ENCODE measurements around the gene MEI1. TPM values are rescaled to one million over a fixed set of nuclear protein-coding genes. Genes with fewer than 3 reads are reported as not detected.

MEI1 gene
- total RNA-seq, 1 experiment from 2014 or later = 0.61 TPM

GRCh38 chr22:41766476-41766875 lies 67.2 kb downstream of the MEI1 start:
- Histone ChIP-seq H3K36me3 (ENCODE audit: low read depth) (no peaks in the 10 kb centered on the region), H3K4me2 (no peak overlapping the region), H2AFZ (no peak overlapping the region), H3K79me2 (ENCODE audit: low read depth) (no peaks in the 10 kb centered on the region), H3K4me1 (replicated peaks; ENCODE audit: insufficient read depth) (peaks cover 26% of the 10 kb centered on the region), H3F3A (ENCODE audit: insufficient read depth, low read depth) (peaks cover 22% of the 10 kb centered on the region), H3K9me3 (ENCODE audit: insufficient read depth, low read depth) (no peaks in the 10 kb centered on the region), H3K27ac (no peak overlapping the region), H3K9me2 (ENCODE audit: insufficient read depth) (no peaks in the 10 kb centered on the region), H3K27me3 (ENCODE audit: insufficient read depth, low read depth) (no peaks in the 10 kb centered on the region), H3K4me3 (no peak overlapping the region), H4K20me1 (ENCODE audit: insufficient read depth) (no peaks in the 10 kb centered on the region)
- no peak for DNase-seq
- CTCF ChIA-PET = interaction anchor here (0.6 to 0.7 kb wide), 2 partner anchors 27 to 53 kb away, joined by 3 to 7 read pairs; no protein-coding TSS in a partner anchor
- intact Hi-C loops (cut with micrococcal nuclease; ENCODE audit: unreplicated experiment) = no loop called here
- no TSS peak for BruUV-seq (replicated peaks)
- POLR2A ChIA-PET (ENCODE audit: unreplicated experiment) = no interaction called here
- no peak for TF ChIP-seq EZH2 (IDR thresholded peaks at IDR 0.05; ENCODE audit: low read depth)
- TF ChIP-seq CTCF (conservative IDR thresholded peaks at IDR 0.05) = no peak

GRCh38 chr22:41768430-41768829 lies 69.1 kb downstream of the MEI1 start:
- TF ChIP-seq EZH2 (IDR thresholded peaks at IDR 0.05; ENCODE audit: low read depth) = no peak
- no peak for TF ChIP-seq CTCF (conservative IDR thresholded peaks at IDR 0.05)
- no TSS peak for BruUV-seq (replicated peaks)
- Histone ChIP-seq H3K9me2 (ENCODE audit: insufficient read depth) (no peaks in the 10 kb centered on the region), H3K27me3 (ENCODE audit: insufficient read depth, low read depth) (no peaks in the 10 kb centered on the region), H3F3A (ENCODE audit: insufficient read depth, low read depth) (peaks cover 39% of the 10 kb centered on the region), H4K20me1 (ENCODE audit: insufficient read depth) (no peaks in the 10 kb centered on the region), H3K4me3 (no peak overlapping the region), H3K79me2 (ENCODE audit: low read depth) (no peaks in the 10 kb centered on the region), H2AFZ (0 out of 2 replicates have a peak overlapping the region, but pooled peaks have one; percentile 8), H3K9me3 (ENCODE audit: insufficient read depth, low read depth) (no peaks in the 10 kb centered on the region), H3K27ac (peak overlapping the region; percentile 68), H3K4me1 (replicated peaks; ENCODE audit: insufficient read depth) (peaks cover 45% of the 10 kb centered on the region), H3K36me3 (ENCODE audit: low read depth) (no peaks in the 10 kb centered on the region), H3K4me2 (peak overlapping the region; percentile 1; the same call in 1 of the 2 replicates)
- CTCF ChIA-PET = interaction anchor here (0.6 to 1.5 kb wide), 5 partner anchors 22 to 172 kb away, joined by 3 to 10 read pairs (median 4); no protein-coding TSS in a partner anchor
- peak; percentile 11 to 92 for DNase-seq
- intact Hi-C loops (cut with micrococcal nuclease; ENCODE audit: unreplicated experiment) = no loop called here
- POLR2A ChIA-PET (ENCODE audit: unreplicated experiment) = interaction anchor here (0.6 to 0.7 kb wide), 4 partner anchors 27 to 140 kb away, joined by 3 to 9 read pairs (median 3); partner anchors contain the start of gene CCDC134

GRCh38 chr22:41770715-41771468 lies 71.6 kb downstream of the MEI1 start:
- Histone ChIP-seq H3K4me2 (0 out of 2 replicates have a peak overlapping the region, but pooled peaks have one; percentile 0), H3K79me2 (ENCODE audit: low read depth) (no peaks in the 10 kb centered on the region), H3K27me3 (ENCODE audit: insufficient read depth, low read depth) (no peaks in the 10 kb centered on the region), H3K4me1 (replicated peaks; ENCODE audit: insufficient read depth) (peaks cover 46% of the 10 kb centered on the region), H3K9me3 (ENCODE audit: insufficient read depth, low read depth) (no peaks in the 10 kb centered on the region), H4K20me1 (ENCODE audit: insufficient read depth) (no peaks in the 10 kb centered on the region), H3K4me3 (no peak overlapping the region), H3K36me3 (ENCODE audit: low read depth) (no peaks in the 10 kb centered on the region), H3K27ac (0 out of 2 replicates have a peak overlapping the region, but pooled peaks have one; percentile 1), H2AFZ (no peak overlapping the region), H3F3A (ENCODE audit: insufficient read depth, low read depth) (peaks cover 43% of the 10 kb centered on the region), H3K9me2 (ENCODE audit: insufficient read depth) (no peaks in the 10 kb centered on the region)
- CTCF ChIA-PET = no interaction called here
- TF ChIP-seq CTCF (conservative IDR thresholded peaks at IDR 0.05) (no peak), EZH2 (IDR thresholded peaks at IDR 0.05; ENCODE audit: low read depth) (no peak)
- no TSS peak for BruUV-seq (replicated peaks)
- POLR2A ChIA-PET (ENCODE audit: unreplicated experiment) = interaction anchor here (0.6 kb wide), 3 partner anchors 24 to 30 kb away, joined by 3 to 8 read pairs (median 3); partner anchors contain the start of gene CCDC134
- peak in 1 of 2 experiments; percentile 47 for DNase-seq
- intact Hi-C loops (cut with micrococcal nuclease; ENCODE audit: unreplicated experiment) = no loop called here
